ENCODE measurements around the gene TKFC.

The TKFC gene

GRCh38 chr11:61357233-61357893 lies 24.3 kb downstream of the TKFC start:
- Mint-ChIP-seq H3K4me1 (peaks cover 24% of the 10 kb centered on the region), H3K27ac (peak overlapping the region; percentile 10), H3K9me3 (no peaks in the 10 kb centered on the region), H3K27me3 (ENCODE audit: low read depth, poor library complexity) (peaks cover 5% of the 10 kb centered on the region), H3K36me3 (ENCODE audit: low read depth) (no peaks in the 10 kb centered on the region), H3K4me3 (no peak overlapping the region)
- no peak for TF ChIP-seq CTCF (IDR thresholded peaks at IDR 0.05)
- DNase-seq: no peak

- DNase-seq: no peak
- Mint-ChIP-seq H3K4me3 (no peak overlapping the region), H3K36me3 (ENCODE audit: low read depth) (peaks cover 4% of the 10 kb centered on the region), H3K27ac (peak overlapping the region; percentile 10), H3K9me3 (no peaks in the 10 kb centered on the region), H3K27me3 (ENCODE audit: low read depth, poor library complexity) (peaks cover 5% of the 10 kb centered on the region), H3K4me1 (peaks cover 29% of the 10 kb centered on the region)
- no peak for TF ChIP-seq CTCF (IDR thresholded peaks at IDR 0.05)
These were observed 24.8 kb downstream of the TKFC start for GRCh38 chr11:61357894-61358239.

- Mint-ChIP-seq H3K4me3 (no peak overlapping the region), H3K27ac (no peak overlapping the region)
- DNase-seq: no peak
These were observed 25.5 kb downstream of the TKFC start for GRCh38 chr11:61358566-61358965.

GRCh38 chr11:61359516-61359915 lies 26.5 kb downstream of the TKFC start:
- Mint-ChIP-seq H3K36me3 (ENCODE audit: low read depth) (peaks cover 17% of the 10 kb centered on the region), H3K9me3 (no peaks in the 10 kb centered on the region), H3K27me3 (ENCODE audit: low read depth, poor library complexity) (peaks cover 3% of the 10 kb centered on the region), H3K4me1 (peaks cover 41% of the 10 kb centered on the region), H3K4me3 (peak overlapping the region; percentile 97), H3K27ac (no peak overlapping the region)
- TF ChIP-seq CTCF (IDR thresholded peaks at IDR 0.05): no peak
- DNase-seq: no peak

More at GRCh38 chr11:61358566-61358965, 25.5 kb downstream of the TKFC start:
- Mint-ChIP-seq H3K9me3 (no peaks in the 10 kb centered on the region), H3K27me3 (ENCODE audit: low read depth, poor library complexity) (peaks cover 3% of the 10 kb centered on the region), H3K4me1 (peaks cover 36% of the 10 kb centered on the region), H3K36me3 (ENCODE audit: low read depth) (peaks cover 8% of the 10 kb centered on the region)
- no peak for TF ChIP-seq CTCF (IDR thresholded peaks at IDR 0.05)

- Mint-ChIP-seq H3K27me3 (ENCODE audit: low read depth, poor library complexity) (peaks cover 3% of the 10 kb centered on the region), H3K9me3 (no peaks in the 10 kb centered on the region), H3K4me1 (peaks cover 41% of the 10 kb centered on the region), H3K27ac (peak overlapping the region; percentile 93), H3K36me3 (ENCODE audit: low read depth) (peaks cover 18% of the 10 kb centered on the region), H3K4me3 (peak overlapping the region; percentile 97)
- DNase-seq: no peak
- no peak for TF ChIP-seq CTCF (IDR thresholded peaks at IDR 0.05)
These were observed 28.3 kb downstream of the TKFC start for GRCh38 chr11:61361237-61361740.

All from nephron progenitor cell (in vitro differentiated cells).